HG03045 (cell line): ENCODE measurements around the gene KCNN4.
"Not testable (repeated sequence)": the region's sequence is repeated elsewhere in the genome, so short reads cannot be mapped to it uniquely, and the experiment has no call there.

ENCODE experiments used
- ATAC-seq: cut with Tn5 transposase; IDR thresholded peaks from one replicate; pipeline ENCODE4 v1.9.1; 2021; ENCODE audit warnings: mild to moderate bottlenecking, moderate library complexity; ENCODE audit not compliant: unreplicated experiment

Gene KCNN4

DNA sequence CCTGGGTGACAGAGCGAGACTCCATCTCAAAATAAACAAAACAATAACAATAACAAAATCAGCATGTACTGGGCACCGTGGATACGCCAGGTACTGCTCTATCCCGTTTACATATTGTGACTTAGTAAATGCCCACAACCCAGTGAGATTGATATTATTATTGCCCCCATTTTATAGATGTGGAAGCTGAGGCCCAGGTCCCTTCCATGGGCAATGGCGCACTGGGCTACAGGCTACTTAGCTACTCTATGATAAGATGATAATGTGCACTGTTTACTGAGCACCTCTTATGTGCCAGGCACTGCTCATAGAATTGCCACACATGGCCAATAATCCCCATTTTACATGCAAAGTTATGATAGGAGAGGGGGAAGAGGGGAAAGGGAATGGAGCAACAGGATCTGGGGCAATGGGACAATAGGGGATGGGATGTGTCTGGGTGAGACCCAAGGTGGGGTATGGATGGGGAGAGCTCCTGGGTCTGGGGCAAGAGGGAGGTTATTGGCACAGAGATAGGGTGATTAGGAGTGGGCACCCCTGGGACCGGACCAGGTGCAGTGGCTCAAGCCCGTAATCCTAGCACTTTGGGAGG lies 5.4 kb downstream of the KCNN4 start:
- ATAC-seq: no peak

DNA sequence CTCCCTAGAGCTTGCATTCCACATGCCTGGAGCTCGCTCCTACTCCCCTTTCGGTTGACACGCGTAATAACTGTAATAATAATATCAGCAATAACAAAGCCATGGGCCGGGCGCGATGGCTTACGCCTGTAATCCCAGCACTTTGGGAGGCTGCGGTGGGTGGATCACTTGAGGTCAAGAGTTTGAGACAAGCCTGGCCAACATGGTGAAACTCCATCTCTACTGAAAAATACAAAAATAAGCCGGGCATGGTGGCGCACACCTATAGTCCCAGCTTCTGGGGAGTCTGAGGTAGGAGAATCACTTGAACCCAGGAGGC lies 5.9 kb downstream of the KCNN4 start:
- not testable (repeated sequence) for ATAC-seq

DNA sequence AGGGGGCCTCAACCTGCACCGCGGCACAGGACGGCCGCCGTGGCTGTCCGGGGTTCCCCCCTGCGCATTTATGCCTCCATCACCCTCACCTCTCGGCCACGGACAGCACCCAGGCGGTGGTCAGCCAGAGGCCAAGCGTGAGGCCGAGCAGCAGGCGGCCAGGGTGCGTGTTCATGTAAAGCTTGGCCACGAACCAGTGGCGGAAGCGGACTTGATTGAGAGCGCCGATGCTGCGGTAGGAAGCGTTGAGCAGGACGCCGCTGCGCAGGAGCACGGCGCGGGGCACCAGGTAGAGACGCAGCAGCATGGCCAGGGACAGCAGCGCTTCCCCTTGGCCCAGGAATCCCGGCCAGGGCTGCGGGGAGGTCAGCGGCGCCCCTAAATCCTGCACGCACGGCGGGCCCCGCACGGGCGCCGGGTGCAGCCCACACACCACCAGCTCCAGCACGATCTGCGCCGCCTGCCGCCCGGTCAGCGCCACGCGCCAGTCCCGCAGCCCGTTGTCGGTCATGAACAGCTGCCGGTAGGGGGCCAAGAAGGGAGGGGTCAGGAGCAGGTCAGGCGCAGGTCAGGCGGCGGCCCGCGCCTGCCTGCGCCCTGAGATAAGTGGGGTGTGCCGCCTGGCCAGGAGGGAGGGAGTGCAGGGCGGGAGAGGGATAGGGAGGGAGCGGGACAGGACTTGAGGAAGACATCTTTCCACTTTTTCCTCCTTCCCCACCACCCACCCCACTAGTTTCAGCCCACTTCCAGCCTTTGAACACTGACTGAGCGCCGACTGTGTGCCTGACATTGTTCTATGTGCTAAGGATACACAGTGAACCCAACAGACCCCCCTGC lies 6.5 kb downstream of the KCNN4 start:
- no peak for ATAC-seq

DNA sequence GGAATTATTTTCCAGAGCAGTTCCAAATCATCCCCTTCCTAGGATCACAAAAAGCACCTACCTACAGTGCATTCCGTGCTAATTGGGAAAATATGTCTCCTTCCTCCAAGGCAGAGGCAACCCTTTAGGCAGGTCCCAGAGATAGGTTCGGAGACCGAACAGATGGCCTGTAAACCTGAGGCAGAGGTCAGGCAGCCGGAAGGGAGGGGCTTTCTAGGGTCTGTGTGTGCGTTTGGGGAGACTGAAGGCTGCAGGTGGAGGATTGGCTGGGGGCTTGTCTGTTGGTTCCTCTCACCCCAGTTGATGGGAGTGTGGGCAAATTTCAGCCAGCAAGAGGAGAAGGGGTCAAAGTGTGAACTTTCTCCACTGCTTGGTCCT lies 7.1 kb downstream of the KCNN4 start:
- no peak for ATAC-seq

DNA sequence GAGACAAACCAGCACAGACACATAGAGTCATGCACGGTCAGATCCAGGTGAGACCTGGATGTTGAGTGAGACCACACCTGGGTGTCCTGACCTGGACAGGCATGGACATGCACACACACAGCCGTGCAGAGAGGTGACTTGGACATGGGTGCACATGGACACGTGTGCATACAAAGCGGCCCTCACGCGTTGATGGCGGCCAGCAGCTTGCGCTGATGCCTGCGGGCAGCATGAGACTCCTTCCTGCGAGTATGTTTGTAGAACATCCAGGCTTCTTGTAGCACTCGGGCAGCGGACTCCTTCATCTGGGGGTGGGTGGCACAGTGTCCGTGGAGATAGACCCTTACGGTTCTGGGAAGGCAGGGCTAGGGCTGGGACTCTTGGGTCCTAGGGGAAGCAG lies 11.5 kb downstream of the KCNN4 start:
- ATAC-seq: no peak

DNA sequence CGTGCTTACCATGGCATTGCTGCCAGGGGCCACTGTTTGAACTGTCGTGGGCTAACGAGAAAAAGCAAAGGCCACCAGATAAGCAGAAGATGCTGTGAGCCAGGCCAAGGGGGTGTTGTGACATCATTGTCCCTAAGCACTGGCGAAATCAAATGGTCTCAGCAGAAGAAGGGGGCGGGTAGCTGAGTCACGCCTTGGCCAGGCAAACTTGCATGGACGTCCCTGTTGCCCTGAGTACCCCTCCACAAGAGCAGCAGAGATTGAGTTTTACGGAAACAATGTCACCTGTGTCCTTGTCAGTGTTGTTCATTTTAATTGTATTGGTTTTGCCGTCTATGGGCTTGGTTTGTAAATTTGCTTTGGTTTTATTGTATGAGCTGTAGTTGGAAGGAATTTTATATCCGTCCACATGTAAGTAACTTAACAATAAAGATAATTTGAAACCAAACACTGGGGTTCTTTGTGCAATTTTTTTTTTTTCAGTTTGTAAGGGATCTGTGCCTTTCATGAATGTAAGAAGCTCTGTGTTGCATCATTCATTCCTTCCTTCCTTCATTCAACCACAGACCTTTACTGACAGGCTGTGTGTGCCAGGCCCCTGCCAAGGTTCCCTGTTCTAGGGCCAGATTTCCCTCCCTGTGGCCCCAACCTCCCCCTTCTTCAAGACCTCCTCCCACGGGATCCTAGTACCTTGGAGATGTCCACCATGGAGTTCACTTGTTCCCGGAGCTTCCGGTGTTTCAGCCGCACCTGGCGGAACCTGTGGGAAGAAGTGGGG lies 12.3 kb downstream of the KCNN4 start:
- no peak for ATAC-seq

DNA sequence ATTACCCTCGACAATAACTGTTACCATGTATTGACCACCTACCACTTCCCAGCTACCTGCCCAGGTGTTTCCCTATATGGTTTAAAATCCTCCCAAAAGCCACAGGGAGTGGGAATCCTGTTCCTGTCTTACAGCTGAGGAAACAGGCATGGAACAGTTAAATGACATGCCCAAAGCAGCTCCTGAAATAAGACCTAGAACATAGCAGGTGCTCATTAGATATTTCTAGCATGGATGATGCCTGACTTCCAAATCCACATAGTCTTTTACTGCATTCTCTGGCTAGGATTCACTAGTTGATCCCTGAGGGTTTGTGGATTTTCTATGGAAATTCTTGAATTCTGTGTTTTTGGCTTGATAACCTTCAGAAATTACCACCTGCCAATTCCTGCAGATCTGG lies 13.0 kb downstream of the KCNN4 start:
- ATAC-seq: no peak

DNA sequence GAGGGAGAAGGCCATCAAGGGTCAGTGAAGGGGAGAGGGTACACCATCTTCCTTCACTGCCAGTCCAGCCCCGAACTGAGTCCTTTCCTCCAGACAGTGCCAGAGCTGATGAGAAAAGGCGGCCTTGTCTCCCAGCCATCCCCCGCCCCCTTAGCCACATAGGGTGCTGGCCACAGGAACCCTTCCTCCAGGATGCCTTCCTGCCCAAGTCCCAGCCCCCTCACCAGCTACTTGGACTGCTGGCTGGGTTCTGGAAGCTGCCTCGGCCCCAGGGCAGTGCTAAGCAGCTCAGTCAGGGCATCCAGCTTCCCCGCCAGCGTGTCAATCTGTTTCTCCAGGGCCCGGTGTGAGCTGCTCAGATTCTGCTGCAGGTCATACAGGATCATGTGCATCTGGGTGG lies 13.5 kb downstream of the KCNN4 start:
- no peak for ATAC-seq

DNA sequence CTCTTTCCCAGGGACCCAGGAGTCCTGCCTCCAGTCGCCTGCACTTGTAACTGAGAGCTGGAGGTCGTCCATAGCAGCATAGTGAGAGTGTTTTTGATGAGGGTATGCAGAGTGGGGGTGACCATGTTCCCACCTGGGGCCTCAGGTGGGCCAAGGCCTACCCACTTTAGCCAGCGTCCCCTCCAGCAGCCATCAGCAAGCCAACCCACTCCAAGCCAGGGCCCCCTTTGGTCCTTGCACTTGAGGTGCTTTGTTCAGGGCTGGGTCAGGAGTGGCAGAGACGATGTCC lies 14.1 kb downstream of the KCNN4 start:
- no peak for ATAC-seq

DNA sequence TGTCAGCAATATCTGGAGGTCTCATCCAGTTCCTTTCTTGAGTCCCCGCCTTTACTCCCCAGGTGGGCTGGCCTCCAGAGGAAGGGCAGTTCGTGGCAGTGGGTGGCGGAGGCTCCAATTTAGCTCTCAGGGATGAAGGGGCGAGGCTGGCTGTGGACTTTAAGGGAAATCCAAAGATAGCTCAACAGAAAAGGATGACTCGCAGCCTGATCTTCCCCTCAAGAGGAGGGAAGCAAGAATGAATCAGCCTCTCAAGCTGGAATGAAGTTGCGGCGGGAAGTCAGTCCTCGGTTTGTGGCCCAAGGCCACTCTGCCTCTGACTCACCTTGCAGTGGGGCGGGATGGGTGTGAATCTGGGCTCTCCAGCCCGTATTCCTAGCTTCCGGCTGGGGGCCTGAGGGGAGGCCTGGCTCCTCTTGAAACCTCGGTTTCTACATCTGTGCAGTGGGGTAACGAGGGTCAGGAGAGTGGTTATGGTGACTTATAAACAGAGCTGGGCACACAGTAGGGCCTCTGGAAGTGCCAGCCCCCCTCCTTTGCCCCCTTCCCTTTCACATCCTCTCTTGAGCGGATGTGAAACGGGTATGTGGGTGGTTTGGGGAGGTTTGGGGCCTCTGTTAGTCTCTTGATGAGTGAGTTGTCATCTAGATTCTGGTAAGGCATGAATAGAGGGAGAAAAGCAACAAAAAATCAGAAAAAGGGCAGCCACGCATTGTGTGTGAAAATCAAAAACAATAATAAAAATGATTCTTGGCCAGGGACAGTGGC lies 15.5 kb downstream of the KCNN4 start:
- peak; percentile 54 for ATAC-seq

DNA sequence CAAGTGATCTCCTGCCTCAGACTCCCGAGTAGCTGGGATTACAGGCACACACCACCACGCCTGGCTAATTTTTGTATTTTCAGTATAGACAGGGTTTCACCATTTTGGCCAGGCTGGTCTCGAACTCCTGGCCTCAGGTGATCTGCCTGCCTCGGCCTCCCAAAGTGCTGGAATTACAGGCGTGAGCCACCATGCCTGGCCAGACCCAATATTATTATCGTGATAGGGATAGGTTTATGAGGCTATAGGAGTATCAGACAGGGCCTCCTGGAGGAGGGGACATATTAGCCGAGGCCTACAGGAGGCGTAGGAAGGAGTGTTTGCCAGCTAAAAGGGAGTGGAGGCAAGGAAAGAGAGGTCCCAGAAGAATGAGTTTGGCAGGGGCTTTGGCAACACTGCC lies 16.1 kb downstream of the KCNN4 start:
- not testable (repeated sequence) for ATAC-seq

DNA sequence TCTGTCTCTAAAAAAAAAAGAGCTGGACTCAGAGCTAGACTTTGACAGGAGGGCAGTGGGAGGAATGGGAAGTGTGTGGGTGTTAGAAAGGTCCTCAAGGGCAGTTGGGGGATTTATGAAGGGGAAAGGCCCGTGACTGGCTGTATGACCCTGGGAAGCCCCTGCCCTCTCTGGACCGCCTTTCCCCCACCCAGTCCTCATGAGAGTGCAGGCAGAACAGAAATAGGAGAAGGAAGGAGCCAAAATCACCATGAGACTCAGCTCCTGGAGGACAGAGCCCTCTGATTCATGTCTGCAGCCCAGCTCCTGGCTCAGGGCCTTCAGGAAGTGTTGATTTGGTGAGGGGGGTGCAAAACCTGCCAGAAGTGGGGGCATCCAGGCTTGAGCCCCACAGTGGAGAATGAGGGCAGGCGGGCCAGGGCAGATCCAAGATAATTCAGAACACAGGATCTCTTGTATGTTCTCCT lies 17.3 kb downstream of the KCNN4 start:
- no peak for ATAC-seq

DNA sequence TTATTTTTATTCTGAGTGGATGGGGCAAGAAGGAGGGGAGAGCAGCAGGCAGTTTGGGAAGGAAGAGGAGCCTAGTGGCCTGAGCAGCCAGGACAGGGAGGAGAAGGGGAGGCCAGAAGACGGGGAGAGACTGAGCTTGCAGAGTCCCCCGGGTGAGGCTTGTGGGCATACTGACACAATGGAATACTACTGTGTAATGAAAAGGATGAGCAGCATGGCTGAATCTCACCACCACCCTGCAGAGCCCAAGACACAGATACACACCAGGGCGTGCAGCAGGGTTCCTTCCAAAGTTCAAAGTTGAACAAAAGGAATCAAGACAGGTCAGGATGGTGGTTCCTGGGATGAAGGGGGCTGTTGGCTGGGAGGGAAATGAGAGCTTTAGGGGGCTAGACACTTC lies 18.0 kb downstream of the KCNN4 start:
- no peak for ATAC-seq

DNA sequence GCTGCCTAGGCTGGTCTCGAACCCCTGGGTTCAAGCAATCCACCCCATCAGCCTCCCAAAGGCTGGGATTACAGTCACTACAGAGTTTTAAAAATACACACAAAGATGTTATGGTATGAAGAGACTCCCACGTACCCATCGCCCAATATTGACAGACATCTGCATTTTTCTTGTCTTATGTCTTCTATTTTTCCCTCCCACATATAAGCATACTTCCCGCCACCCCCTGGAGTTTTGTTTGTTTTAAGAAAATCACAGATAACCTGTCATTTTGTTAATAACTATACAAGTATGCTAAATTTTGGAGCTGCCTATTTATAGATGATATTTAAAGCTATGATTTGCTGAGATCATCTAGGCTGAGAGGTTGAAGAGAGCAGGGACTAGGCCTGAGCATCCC lies 19.8 kb downstream of the KCNN4 start:
- no peak for ATAC-seq

DNA sequence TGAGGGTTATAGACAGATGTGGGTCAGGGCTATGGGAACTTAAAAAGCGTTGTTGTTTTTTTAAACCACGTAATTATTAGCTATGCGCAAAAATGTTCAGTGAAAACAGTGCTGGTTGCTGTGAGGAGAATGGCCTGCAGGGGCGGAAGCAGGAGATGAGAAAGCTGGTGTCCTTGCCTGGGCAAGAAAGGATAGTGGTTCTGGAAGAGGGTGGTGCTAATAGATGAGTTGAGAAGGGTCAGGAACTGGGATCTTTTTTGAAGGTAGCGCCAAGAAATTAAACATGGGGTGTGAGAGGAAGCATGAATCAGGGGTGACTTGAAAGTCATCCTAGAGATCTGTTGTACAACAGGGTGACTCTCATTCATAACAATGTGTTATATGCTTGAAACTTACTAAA lies 21.3 kb downstream of the KCNN4 start:
- ATAC-seq: no peak

DNA sequence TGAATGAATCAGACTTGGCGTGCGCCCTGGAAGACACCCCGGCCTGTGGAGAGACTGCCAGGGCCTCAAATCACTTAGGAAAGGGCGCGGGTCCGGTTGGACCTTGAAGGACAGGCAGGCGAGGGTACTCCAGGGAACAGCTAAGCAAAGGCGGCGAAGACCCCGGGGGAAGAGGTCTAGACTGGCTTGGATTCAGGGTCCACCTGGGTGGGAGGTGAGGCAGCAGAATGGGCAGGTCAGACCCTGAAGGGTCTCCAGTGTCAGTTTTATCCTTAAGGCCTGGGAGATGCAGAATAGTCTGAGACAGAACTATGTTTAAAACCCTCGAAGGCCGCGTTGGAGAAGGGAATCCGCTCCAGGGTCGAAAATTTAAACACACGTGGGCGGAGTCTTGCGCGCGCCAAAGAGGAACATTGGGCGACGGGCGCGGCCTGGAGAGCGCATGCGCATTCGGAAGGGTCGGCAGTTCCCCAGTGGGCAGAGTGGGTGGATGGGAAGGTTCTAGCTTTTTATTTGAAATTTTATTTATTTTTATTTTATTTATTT lies 25.4 kb downstream of the KCNN4 start:
- ATAC-seq: no peak

DNA sequence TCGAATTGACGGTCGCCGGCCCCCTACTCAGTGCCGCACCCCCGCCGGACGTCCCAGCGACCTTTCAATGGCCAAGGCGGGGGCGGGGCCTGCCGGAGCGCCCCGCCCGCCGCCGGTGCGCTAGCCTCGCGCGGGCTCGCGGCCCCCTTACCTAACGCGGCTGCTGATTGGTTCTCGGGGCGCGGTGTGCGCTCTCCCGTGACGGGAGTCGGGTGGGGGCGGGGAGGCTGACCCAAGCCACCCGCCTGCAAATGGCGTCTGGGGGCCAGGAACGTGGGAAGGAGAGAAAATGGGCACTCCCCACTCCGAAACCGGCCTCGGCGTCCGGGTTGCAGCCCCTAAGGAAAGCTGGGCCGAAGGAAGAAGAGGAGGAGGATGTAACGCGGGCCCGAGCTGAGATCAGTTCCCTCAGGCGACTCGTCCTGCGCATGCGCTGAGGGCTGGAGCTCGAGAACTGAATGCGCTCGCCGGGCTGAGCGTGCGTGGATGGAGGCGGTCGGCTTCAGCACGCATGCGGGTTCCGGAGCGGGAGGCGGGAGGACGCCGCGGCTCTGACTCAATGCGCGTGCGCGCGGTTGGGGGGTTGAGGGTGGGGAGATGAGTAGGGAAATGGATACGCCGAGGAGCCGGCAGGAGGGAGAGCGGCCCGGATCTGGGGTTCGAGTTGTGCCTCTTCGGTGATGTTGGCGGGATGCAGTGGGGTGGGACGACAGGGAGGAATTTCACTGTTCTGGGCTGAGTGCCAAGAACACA lies 26.1 kb downstream of the KCNN4 start, which contains the start of gene SMG9:
Gene SMG9, minus strand, starts transcription at position 460 of the 753 bp plus-strand sequence. CDS start 4,221 bp downstream, outside the sequence.
- ATAC-seq: peak; percentile 67

DNA sequence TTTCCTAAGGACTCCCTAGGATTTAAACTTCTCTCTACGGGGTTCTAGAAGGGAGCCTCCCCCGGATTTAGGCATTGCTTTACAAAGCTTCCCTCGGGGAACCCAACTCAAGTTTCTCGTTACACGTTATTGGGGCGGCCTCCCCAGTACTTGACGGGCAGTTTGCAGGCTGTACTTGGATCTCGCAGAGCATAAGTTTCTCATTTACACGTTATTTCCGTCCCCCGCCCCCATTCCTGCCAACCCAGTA lies 26.6 kb downstream of the KCNN4 start:
- ATAC-seq: no peak

DNA sequence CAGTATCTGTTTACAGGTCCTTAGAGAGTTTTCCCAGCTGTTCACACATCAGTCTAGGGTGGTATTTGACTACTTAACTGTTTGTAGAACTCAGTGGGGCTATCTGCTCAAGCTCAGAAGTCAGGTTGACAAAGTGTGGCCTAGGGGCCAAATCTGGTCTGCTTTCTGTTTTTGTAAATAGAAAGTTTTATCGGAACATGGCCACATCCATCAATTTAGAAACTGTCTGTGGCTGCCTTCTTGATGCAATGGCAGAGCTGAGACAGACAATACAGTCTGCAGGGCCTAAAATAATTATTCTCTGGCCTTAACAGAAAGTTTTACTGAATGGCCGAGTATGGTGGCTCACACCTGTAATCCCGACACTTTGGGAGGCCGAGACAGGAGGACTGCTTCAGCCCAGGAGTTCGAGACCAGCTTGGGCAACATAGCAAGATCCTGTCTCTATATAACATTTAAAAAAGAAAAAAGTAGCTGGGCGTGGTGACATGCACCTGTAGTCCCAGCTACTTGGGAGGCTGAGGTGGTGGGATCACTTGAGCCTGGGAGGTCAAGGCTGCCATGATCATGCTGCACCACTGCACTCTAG lies 28.4 kb downstream of the KCNN4 start:
- ATAC-seq: no peak
